NT2/D1 (cell line): ENCODE measurements around the gene DACH1.

Source experiments
- DNase-seq: peaks from one replicate; pipeline ENCODE4 v3.0.0-alpha.2; 2011; ENCODE audit warnings: low read depth, low spot score
- H3K27me3 ChIP-seq: 2 replicates; pipeline ENCODE4 v1.6.0; 2011; ENCODE audit warnings: mild to moderate bottlenecking; ENCODE audit not compliant: insufficient read length, insufficient read depth
- H3K36me3 ChIP-seq: 2 replicates; pipeline ENCODE4 v1.6.1; 2011; ENCODE audit warnings: mild to moderate bottlenecking, low read length, mixed read lengths; ENCODE audit not compliant: insufficient read depth, insufficient read length
- H3K4me1 ChIP-seq: 2 replicates; pipeline ENCODE4 v1.5.1; 2011; ENCODE audit not compliant: insufficient read depth, insufficient read length
- H3K4me3 ChIP-seq: 2 replicates; pipeline ENCODE4 v1.5.1; 2011; ENCODE audit warnings: low read depth; ENCODE audit not compliant: insufficient read length
- H3K9ac ChIP-seq: 2 replicates; pipeline ENCODE4 v1.6.0; 2011; ENCODE audit warnings: low read depth; ENCODE audit not compliant: insufficient read length
- H3K9me3 ChIP-seq: 2 replicates; pipeline ENCODE4 v1.5.1; 2011; ENCODE audit warnings: mild to moderate bottlenecking, low read length; ENCODE audit not compliant: insufficient read depth
- SUZ12 ChIP-seq: IDR thresholded peaks from 2 replicates; pipeline ENCODE4 v1.6.1; 2011; ENCODE audit not compliant: insufficient read length, insufficient read depth; ENCODE audit errors: extremely low read depth
- YY1 ChIP-seq: IDR thresholded peaks from 2 replicates; pipeline ENCODE4 v1.6.1; 2011; ENCODE audit not compliant: insufficient read length, insufficient read depth
- ZNF274 ChIP-seq: IDR thresholded peaks from 2 replicates; pipeline ENCODE4 v1.6.1; 2011; ENCODE audit warnings: mild to moderate bottlenecking, low read depth, low read length

Gene DACH1

DNA sequence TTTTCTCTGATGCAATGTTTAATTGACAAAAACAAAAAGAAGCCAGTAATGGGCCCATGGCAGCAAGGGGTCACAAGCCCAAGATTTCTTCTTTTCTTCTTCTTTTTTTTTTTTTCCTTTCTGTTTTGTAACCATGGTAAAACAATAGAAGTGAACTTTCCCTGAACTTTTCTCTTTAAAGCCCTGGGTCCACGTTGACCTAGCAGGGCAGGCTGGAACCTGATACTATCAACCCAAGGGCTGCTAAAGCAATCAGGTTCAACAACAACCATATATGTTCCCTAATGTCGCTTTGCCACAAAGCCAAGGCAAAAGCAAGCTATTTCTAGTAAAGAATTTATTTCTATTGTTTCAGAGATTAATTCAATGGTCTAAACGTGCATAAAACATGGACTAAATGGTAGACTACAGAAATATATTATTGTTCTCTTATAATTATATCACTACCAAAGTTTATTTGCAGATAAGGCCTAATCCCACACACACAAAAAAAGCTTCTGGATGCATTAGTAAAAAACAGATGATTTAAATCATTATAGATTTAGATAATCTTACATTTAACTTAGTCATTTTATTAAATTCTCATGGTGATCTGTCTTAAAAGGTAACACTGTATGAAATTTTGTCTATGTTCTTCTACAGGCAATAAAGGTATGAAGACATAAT lies 153.9 kb downstream of the DACH1 start:
- no peaks in the 10 kb centered on the region for H3K36me3 ChIP-seq
- H3K27me3 ChIP-seq: no peaks in the 10 kb centered on the region
- TF ChIP-seq SUZ12 (no peak), YY1 (no peak), ZNF274 (no peak)
- peak; percentile 2 for DNase-seq
- no peaks in the 10 kb centered on the region for H3K9me3 ChIP-seq
- H3K9ac ChIP-seq: no peak overlapping the region
- no peaks in the 10 kb centered on the region for H3K4me1 ChIP-seq
- H3K4me3 ChIP-seq: no peak overlapping the region

GRCh38 chr13:71704656-71705055 lies 162.3 kb downstream of the DACH1 start:
- no peak overlapping the region for H3K4me3 ChIP-seq
- H3K27me3 ChIP-seq: no peaks in the 10 kb centered on the region
- no peaks in the 10 kb centered on the region for H3K36me3 ChIP-seq
- no peak for TF ChIP-seq SUZ12
- no peak for TF ChIP-seq ZNF274
- no peaks in the 10 kb centered on the region for H3K9me3 ChIP-seq
- DNase-seq: no peak
- H3K9ac ChIP-seq: no peak overlapping the region
- no peaks in the 10 kb centered on the region for H3K4me1 ChIP-seq

- TF ChIP-seq SUZ12: no peak
- TF ChIP-seq YY1: no peak
- TF ChIP-seq ZNF274: no peak
- H3K4me3 ChIP-seq: no peak overlapping the region
- H3K9me3 ChIP-seq: no peaks in the 10 kb centered on the region
- DNase-seq: no peak
- H3K27me3 ChIP-seq: no peaks in the 10 kb centered on the region
- H3K9ac ChIP-seq: no peak overlapping the region
- H3K36me3 ChIP-seq: no peaks in the 10 kb centered on the region
- no peaks in the 10 kb centered on the region for H3K4me1 ChIP-seq
Measured at GRCh38 chr13:71703138-71703537, 163.9 kb downstream of the DACH1 start.

GRCh38 chr13:71702253-71702652 lies 164.8 kb downstream of the DACH1 start:
- TF ChIP-seq YY1 (no peak), ZNF274 (no peak), SUZ12 (no peak)
- Histone ChIP-seq H3K9ac (no peak overlapping the region), H3K27me3 (no peaks in the 10 kb centered on the region), H3K36me3 (no peaks in the 10 kb centered on the region), H3K4me3 (no peak overlapping the region), H3K9me3 (no peaks in the 10 kb centered on the region), H3K4me1 (no peaks in the 10 kb centered on the region)
- DNase-seq: no peak

DNA sequence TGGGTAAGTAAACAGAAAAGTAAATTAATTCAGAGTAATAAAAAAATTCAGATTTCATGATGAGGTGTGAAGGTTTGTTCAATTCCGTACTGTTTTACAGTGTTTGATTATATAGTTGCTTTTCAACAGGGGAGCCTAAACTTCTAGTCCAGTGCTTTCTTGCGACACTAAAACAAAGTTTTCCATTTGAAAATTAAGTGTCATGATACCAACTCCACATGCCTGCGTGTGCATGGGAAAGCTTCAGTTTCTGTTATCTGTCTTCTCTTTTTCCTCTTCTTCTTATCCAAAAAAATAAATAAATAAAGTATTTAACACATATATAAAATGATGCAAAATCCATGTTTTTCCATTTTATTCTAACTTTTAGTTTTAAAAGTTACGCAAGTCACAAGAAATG lies 165.3 kb downstream of the DACH1 start:
- H3K4me3 ChIP-seq: no peak overlapping the region
- H3K27me3 ChIP-seq: no peaks in the 10 kb centered on the region
- H3K9me3 ChIP-seq: no peaks in the 10 kb centered on the region
- TF ChIP-seq ZNF274 (no peak), SUZ12 (no peak), YY1 (no peak)
- no peaks in the 10 kb centered on the region for H3K36me3 ChIP-seq
- DNase-seq: no peak
- H3K4me1 ChIP-seq: no peaks in the 10 kb centered on the region
- no peak overlapping the region for H3K9ac ChIP-seq

- no peak overlapping the region for H3K9ac ChIP-seq
Measured at GRCh38 chr13:71699342-71699741, 167.7 kb downstream of the DACH1 start.

GRCh38 chr13:71695662-71696061 lies 171.3 kb downstream of the DACH1 start:
- Histone ChIP-seq H3K4me3 (no peak overlapping the region), H3K27me3 (no peaks in the 10 kb centered on the region), H3K36me3 (no peaks in the 10 kb centered on the region), H3K4me1 (no peaks in the 10 kb centered on the region), H3K9me3 (no peaks in the 10 kb centered on the region), H3K9ac (no peak overlapping the region)
- TF ChIP-seq ZNF274 (no peak), SUZ12 (no peak), YY1 (no peak)
- no peak for DNase-seq

More at GRCh38 chr13:71699342-71699741, 167.7 kb downstream of the DACH1 start:
- Histone ChIP-seq H3K4me3 (no peak overlapping the region), H3K9me3 (no peaks in the 10 kb centered on the region), H3K27me3 (no peaks in the 10 kb centered on the region), H3K4me1 (no peaks in the 10 kb centered on the region), H3K36me3 (no peaks in the 10 kb centered on the region)
- TF ChIP-seq YY1 (no peak), ZNF274 (no peak), SUZ12 (no peak)
- no peak for DNase-seq

GRCh38 chr13:71685072-71685471 lies 181.9 kb downstream of the DACH1 start:
- Histone ChIP-seq H3K9ac (no peak overlapping the region), H3K36me3 (no peaks in the 10 kb centered on the region), H3K9me3 (no peaks in the 10 kb centered on the region), H3K4me3 (no peak overlapping the region), H3K4me1 (no peaks in the 10 kb centered on the region), H3K27me3 (peaks cover 35% of the 10 kb centered on the region)
- no peak for TF ChIP-seq SUZ12
- TF ChIP-seq YY1: no peak
- TF ChIP-seq ZNF274: no peak
- peak; percentile 49 for DNase-seq
